NCI-H2196 (cell line): ENCODE measurements around the gene DMGDH.

Experiments used
- DNase-seq: peaks from one replicate; lab custom pipeline; 2025; ENCODE audit not compliant: unreplicated experiment; lab: John Stamatoyannopoulos, UW

DMGDH gene

DNA sequence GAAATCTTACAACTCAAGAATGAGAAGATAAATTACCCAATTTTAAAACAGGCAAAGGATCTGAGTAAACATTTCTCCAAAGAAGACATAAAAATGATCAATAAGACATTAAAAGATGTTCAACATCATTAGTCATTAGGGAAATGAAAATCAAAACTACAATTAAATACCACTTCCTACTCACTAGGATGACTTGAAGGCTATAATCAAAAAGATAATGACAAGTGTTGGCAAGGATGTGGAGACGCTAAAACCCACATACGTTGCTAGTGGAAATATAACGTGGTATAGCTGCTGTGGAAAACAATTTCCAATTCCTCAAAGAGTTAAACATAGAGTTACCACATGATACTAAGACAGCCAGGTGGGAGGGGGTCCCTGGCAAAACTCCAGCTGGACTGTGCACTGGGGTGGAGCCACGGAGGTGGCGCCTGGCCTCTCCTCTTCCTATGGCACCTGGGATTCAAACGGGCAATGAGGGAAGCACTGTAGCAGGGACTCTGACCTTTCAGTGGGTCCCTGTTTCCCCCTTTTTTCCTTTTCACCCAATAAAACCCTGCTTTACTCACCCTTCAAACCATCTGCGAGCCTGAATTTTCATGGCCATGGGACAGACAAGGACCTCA, 90.2 kb downstream of the DMGDH start:
- DNase-seq = no peak

DNA sequence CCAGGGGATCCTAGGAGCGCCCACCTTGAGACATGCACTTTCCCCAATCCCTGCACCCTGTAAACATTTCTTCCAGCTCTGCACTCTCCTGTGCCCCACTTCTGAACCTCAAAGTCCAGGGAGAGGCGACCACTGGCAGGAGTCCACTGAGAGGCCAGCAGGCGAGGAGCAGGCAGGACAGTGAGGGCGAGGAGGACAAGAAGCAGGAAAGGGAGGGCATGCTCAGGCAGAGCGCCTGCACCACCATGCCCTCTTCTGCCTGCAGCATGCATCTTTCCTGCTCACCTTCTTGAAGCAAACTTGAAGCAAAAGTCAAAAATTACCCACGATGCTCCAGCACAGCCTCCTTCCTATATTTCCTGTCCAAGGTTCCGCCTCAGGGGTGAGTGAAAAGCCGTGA, 94.4 kb downstream of the DMGDH start:
- DNase-seq = no peak

DNA sequence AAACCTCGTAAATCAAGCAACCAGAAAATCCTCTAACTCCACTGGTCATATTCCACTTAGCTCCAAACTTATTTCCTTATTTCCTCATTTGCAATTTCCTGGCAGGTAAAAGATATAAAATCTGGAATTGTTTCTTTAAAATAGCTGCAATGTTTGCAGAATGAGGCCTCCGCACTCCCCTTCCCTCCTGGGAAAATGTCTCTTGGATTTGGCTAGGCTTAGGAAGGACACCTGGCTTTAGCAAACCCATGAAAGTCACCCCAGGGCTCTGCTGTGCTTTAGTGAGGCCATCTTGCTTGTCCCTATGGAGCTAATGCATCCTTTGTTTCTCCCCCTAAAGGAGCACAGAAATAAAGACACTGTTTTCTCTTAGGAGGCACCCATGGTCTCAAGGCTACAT, 94.9 kb downstream of the DMGDH start:
- DNase-seq = no peak

DNA sequence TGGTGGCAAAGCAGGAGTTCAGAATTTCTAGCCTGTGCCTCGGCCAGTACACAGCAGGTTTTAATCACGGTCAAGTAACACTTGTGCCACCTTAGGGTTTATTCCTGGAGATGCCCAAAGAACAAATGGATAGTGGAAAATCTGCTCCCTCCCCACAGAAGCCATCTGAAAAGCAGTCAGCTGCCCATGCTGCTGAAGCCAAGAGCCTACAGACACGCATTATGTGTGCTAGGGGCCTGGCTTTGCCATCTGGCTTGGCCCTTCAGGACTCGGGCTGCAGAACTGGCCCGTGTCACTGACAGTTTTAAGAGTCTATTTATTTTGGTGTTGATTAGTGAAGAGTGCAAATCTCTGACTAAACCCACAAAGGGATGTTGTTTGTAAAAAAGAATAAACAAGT, 95.5 kb downstream of the DMGDH start:
- DNase-seq = no peak

DNA sequence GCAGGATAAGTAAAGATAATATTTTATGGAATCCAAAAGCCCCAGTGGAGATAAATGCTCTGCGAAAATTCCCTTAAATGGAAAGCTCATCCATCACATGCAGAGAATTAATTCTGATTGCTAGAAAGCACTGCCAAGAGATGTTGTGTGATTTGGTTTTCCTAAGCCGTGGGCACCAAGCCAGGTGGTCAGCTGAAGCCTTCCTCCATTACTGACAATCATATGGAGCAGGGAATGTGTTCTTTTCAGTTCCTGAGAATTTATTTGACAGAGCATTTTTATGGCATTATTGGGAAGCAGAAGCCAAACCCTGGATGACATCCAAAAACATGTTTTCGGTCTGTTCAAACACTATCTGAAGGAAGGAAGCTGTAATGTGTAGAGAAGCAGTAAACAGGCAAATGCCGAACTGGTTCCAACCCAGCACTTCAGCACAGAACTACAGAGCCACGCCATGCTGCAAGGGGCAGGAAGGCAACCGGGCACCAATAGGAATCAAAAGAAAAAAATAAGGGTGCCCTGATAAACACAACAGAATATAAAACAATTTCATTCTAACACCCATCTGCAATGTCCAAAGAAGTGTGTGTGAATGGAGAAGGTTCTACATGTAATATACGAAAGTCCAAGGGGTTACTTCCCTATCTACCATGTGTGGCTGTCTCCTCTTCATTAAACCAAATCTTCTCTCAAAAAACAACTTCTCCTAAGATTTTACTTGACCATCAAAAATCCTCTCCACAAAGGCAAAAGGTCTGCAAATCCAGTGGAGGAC, 96.6 kb downstream of the DMGDH start:
- no peak for DNase-seq

DNA sequence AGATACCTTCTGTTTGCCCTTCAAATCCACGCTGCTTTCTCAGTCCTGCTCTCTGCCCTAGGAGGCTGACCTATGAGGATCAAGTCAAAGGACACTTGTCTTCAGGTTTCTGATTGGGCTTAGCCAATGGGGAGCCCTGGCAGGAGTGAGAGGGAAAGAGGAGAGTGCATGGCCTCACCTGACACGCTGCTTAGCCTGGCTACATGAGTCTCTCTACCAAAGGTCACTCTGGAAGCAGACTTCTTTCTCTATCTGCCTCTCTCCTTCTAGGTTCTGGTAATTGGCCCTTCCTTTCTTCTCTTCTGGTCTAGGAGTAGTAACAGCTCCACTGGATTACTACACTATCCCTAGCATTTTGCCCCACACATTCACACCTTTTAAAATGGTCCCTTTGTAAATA, 97.5 kb downstream of the DMGDH start:
- DNase-seq = no peak

DNA sequence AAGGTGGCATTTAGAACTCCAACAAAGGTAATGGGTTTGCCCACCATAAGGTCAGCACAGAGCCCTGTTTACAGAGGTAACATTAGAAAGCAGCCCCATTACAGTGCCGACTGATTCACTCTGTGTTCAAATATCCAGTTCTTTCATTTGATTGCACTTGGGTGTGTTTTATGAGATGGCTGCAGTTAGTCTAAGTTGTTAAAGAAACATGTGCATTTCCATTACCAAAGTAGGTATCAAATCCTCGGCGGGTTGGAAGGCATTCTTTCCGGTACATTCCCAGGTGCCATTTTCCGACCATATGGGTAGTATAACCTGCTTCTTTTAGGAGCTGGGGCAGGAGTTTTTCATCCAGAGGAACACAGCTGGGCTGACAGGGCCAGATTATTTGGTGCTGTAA, 100.7 kb downstream of the DMGDH start:
- DNase-seq = no peak

DNA sequence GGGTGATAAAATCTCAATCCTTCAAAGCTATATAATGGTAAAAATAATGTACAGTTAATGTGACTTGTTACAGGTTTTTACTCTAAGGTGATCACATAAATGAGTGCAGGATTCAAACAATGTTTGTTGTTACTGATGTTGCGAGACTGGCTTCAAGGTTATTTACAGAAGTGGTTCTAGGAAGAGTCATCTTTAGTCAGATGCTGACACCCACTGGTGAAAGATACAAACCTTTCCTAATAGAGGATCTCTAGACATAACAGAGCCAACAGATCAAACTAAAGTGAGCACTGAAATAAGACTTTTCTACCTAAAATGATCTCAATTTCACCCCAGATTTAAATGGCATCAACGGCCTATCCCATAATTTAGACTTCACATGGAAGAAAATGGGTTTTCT, 104.6 kb downstream of the DMGDH start:
- DNase-seq = peak; percentile 30

DNA sequence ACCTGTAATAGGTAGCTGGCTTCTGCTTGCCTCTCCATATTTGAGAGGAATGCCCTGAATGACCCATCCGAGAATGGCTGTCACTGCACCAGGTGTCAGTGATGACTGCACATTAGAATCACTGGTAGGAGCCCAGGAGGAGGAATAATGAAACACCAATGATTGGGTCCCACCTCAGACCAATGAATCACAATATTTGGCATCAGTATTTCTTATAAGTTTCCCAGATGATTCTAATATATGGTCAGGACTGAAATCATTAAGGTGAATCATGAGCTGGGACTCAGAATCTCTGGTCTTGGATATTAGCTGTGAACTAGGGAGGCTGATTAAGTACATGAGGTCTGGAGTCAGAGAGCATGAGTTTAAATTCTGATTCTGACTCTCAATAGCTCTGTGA, 107.7 kb downstream of the DMGDH start:
- DNase-seq = no peak

DNA sequence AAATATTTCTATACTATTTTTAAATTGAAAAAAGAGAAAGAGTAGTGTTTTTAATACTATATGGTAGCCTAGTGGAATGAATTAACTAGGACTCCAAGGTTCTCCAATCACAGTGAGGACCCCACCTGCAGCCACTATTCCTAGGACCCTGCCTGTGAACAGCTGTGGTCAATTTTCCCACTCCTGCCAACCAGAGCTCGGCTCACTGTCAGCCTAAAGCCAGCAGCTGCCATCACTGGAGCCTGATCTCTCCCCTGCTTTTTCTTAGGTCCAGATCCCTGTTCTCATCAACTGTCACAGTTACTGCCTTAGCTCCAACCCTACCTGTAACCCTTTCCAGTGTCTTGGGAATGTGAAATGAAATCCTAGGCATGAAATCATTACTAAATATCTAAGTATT, 109.7 kb downstream of the DMGDH start:
- DNase-seq = no peak

DNA sequence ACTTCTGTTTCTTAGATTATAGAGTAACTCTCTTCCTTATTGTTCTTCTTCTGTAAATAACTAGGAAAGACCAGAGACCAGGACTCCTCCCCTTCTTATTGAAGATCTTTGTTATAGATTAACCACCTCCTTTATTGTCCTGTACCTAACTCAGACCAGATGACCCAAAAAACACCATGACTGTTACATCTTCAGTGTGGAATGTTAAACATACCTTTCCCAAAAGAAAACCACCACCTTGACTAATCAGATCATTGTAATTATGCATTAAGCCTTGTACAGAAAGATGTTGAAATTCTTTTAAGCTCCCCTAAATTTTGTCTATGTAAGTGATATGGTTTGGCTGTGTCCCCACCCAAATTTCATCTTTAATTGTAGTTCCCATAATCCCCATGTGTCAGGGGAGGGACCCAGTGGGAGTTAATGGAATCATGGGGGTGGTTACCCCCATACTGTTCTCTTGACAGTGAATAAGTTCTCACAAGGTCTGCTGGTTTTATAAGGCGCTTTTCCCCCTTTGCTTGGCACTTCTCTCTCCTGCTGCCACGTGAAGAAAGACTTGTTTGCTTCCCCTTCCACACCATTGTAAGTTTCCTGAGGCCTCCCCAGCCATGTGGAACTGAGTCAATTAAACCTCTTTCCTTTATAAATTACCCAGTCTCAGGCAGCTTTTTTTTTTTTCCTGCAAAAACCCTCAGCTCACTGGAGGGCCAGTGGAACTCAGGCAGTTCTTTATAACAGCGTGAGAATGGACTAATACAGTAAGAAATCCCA, 110.6 kb downstream of the DMGDH start:
- DNase-seq = no peak

DNA sequence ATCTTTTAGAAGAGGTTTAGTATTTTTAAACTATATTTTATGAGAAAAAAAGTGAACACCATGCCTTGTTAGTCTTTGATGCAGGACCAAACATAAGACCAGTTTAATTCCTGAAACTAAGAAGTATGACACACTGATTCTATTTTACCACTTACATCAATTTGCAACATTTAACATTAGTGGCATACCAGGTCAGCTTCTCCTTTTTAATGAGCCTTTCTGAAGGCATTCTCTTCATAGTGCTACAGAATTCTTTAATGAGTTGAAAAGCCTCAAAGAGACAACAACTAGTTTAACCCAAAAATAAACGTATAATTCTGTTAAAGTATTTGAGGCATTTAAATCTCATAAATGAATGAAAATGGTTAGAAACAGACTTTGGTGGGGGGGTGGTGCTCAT, 112.6 kb downstream of the DMGDH start:
- no peak for DNase-seq

DNA sequence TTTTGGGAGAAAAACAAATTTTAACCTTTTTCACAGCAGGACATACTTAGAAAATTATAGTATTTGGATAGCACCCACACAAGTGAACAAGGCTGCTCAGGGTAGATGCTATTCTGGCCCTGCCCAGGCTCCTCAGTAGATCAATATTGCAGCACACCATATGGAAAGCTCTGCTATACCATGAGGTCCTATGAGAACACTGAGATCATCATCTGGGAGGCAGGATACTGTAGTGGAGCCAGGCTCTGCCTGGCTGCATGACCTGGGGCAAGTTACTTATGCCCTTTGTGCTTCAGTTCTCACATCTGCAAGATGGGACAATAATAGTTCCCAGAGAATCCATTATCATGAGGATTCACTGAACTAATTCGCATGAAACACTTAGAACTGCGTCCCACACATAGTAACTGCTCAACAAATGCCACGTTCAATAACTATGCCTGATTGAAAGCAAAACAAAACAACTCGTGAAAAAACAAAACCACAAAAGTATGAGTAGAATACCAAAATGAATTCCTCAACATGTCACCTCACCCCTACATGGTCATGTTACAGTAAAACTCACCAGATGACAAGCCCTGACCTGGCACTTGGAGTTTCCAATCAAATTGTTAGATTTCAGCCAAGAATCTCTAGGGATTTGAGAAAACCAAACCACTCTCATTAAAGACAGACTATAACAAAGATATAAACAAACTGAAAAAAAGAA, 116.2 kb downstream of the DMGDH start:
- DNase-seq = no peak
